Stimulated activated CD4-positive, alpha-beta T cell treated with anti-CD3 and anti-CD28 coated beads, Interleukin-1b, Interleukin-23, amount 100 ng/mL, for 24 hours (primary cell): ENCODE measurements around the gene KLHL35.

Experiments used
- DNase-seq, 4 experiments: peaks; one replicate each; pipeline ENCODE4 v3.0.0-alpha.2; 2020; ENCODE audit warnings: low read depth in 4 of 4, low spot score in 1 of 4

KLHL35 gene

DNA sequence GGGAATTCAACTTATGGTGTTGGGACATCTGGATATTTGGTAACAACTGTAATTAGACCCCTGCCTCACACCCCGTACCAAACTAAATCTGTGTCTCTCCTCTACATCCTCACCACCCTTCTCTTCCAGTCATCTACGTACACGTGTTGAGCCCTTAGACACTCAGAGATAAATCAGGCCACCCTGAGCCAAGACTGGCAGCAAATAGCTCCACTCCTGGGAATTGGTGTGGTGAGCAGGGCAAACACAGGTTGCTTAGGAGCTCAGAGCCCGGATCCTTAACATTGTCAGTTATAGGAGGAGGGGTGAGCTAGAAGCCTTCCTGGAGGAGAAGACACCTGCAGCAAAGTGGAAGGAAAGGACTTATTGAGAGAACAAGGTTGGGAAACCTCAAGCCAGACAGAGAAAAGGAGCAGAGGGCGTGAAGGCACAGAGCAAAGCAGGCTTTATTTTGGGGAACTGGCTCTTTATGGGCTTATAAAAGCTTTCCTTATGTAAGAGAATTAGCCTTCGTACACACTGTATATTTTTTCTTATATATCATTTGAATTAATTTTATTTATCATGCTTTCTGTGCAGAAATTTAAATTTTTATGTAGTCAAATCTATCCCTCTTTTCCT, 36.9 kb upstream of the KLHL35 start:
- no peak for DNase-seq

GRCh38 chr11:75468534-75469340, 35.7 kb upstream of the KLHL35 start:
- DNase-seq = no peak

DNA sequence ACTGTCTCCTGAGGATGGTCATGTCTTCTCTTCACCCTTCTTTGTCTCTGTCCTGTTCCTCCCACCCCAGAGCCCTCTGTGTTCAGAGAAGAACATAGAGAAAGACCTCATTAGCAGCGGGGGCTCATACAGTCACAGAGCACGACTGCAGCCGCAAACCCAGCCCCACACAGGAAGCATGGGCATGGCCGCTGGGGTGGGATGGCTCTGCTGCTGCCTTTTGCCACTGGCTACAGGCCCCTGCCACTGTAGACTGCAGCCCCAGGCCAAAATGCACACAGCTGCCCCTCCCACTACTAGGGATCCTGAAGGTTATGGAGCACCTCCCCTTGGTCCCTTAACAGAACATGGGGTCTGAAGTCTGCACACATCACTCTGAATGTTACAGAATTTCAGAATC, 34.9 kb upstream of the KLHL35 start:
- no peak for DNase-seq

DNA sequence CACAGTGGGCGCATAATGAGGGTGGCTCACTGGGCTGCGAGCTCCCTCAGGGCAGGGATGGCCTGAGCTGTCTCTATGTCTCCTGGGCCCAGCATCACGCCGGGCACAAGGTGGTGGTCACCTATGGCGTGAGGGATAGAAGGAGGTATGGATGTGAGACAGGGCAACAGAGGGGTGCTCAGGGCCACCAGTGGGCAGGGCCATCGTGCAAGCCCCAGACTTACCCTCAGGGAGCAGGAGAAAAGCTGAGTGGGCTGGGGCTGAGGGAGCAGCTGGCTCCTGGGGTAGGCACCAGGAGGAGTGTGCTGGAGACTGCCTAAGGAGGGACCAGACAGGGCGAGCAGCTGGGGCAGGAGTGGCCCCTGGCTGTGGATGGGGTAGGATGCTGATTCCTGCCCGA, 34.3 kb upstream of the KLHL35 start:
- DNase-seq = no peak

DNA sequence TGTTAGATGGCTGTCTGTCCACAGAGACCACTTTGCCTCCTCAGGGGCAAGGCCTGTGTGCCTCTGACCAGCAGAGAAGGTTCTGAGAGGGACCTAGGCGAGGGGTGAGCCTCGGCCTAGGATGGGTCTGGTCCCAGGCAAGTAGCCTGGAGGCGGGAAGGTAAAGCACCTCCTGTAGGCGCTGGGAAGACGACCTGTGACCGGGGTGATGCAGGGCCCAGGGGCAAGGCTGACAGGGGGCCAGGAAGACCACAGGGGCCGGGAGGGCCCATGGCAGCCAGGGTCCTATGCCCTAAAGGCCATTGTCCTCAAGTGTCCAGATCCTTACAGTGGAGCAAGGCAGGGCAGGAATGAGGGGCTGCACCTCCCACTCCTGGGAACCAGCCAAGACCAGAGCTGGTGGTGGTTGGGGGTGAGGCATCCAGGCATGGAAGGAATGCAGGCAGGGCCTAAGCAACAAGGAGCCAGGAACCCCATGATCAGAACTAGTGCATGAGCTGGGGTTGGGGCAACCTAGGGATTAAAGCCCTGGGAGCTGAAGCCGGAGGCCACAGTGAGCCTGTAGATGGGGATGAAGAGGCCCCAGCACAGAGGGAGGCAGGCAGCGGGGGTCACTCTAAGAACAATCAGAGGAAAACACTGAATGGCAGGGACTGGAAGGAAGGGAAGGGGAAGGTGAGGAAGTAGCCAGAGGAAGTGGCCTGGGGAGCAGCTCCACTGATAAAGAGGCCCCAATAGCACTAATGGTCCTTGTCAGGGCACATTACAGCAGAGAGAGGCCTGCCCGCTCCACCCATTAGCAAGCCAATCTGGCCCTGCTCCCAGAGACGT, 32.9 kb upstream of the KLHL35 start:
- DNase-seq = no peak

- no peak for DNase-seq
Observed at GRCh38 chr11:75463106-75463774, 30.2 kb upstream of the KLHL35 start.

GRCh38 chr11:75462117-75462653, 29.2 kb upstream of the KLHL35 start:
- no peak for DNase-seq

GRCh38 chr11:75461151-75461550, 28.1 kb upstream of the KLHL35 start:
- DNase-seq = no peak

- DNase-seq = no peak
Observed at GRCh38 chr11:75456596-75457183, 23.7 kb upstream of the KLHL35 start.

DNA sequence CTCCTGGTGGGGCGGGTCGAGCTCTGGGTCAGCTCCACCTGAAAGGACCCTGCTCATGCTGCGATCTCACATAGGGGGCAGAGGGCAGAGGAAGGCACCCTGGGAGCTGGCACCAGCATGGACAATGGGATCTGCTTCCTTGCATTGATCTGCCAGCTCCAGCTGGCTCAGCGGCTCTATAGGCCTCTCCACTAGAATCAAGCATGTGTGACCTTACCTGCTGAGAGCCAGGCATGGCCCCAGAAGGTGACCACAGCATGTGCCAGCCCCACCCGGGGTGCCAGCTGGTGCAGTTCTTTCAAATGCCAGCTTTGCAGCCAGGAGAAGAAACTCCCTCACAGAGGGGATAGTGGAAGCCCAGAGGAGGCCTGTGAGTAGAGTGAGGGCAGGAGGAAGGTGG, 22.0 kb upstream of the KLHL35 start:
- no peak for DNase-seq

GRCh38 chr11:75453916-75454655, 21.1 kb upstream of the KLHL35 start:
- no peak for DNase-seq

DNA sequence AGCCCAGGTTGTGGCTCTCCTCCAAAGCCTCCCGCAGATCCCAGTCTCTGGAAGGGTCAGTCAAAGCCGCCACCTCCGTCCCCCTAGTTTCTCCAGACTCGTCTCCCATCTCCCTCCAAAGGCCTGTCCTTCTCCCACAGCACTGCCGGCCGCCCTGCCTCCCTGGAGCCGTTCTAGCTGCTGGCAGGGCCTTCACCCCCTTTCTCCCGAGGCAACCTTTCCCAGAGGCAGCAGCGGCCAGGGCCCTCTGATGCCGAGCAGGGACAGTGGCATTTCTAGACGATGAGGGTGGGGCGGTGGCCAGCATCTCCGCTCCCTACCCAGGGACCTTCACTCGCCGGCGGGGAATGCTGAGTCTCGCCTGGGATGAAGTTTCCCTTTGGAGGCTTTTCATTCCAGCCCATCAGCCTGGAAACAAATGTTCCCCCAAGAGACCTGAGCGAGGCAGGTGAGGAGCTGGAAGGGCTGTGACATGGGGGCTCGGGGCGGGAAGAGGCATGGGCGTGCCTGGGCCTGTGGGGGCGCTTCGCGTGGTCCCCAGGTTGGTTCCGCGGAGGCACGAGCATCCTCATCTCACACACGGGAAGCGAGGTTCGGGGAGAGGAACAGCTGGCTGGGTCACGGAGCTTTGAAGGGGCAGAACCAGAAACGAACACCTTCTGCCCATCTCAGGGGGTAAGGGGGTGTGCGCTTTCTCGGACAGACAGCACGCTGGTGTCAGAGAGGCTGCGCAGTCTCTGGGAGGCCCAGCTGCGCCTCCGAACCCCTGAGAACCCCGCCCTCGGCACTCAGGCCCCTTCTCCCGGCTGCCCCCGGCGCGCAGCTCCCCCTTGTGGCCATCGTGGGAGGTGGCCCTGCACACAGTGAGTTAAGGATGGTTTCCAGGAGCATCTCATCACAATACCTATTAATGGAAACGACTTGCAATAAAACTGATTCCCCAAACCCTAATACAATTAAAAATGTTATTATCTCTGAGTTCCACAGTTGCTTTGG, 18.1 kb upstream of the KLHL35 start:
- peak in 2 of 4 experiments; percentile 21 to 22 for DNase-seq

GRCh38 chr11:75450236-75450635, 17.2 kb upstream of the KLHL35 start:
- no peak for DNase-seq

- no peak for DNase-seq
Observed at GRCh38 chr11:75449776-75450175, 16.8 kb upstream of the KLHL35 start.

DNA sequence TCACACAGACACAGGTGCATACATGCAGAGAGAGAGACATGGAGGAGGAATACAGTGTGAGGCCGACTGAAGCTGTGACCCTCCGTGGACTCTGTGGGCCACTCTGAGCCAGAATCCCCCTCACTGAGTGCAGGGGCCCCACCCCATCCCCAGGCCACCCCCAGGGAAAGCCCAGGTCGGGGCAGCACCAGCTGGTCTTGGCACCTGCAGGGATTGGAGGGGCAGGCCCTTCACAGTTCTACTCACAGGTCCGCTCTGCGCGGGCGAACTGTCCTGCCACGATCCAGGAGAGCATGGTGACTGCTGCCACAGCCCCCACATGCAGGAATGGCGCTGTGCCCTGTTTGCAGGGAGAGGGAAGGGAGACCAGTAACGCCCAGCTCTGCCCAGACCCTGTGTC, 16.3 kb upstream of the KLHL35 start:
- no peak for DNase-seq

DNA sequence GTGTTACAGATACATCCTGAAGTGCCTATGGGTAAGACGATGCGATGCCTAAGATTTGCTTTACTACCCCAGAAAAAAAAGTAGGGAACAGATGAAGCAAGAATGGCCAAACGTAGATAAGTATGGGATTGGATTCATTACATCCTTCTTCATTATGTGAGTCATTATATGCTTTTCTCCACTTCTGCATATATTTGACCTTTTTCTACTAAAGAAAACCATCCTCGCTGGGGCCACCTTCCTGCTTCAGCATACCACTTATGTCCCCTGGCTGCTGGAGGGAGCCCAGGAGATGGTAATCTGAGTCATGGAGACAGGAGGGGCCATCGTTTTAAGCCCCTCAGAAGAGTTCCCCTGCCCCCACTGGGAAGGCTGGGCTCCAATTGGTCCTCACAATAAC, 14.4 kb upstream of the KLHL35 start:
- DNase-seq = no peak

- DNase-seq = peak; percentile 44 to 74 (median 54)
Observed at GRCh38 chr11:75445315-75445953, 12.4 kb upstream of the KLHL35 start.

DNA sequence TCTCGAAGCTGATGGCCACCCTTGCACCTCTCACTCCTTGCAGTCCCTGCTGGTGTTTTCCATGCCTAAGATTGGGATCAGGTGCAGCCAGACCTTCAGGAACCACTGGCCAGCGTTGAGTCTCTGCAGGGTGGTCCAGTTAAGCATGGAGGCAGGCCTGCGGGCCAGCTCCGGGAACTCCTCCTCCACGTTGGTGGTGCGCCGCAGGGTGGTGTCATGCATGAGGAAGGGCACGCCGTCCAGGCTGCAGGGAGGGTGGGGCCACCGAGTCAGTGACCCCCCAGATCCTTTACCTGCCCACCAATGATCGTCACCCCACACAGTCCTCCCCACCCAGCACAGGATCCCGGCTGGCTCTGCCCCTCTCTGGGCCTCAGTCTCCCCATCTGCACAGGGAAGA, 10.0 kb upstream of the KLHL35 start:
- DNase-seq = no peak
